D341Med (cell line): Measurements from ENCODE around the gene SLC1A2.

Source experiments
- DNase-seq: peaks from one replicate; pipeline ENCODE4 v3.0.0; 2012; ENCODE audit warnings: low spot score

Gene SLC1A2

DNA sequence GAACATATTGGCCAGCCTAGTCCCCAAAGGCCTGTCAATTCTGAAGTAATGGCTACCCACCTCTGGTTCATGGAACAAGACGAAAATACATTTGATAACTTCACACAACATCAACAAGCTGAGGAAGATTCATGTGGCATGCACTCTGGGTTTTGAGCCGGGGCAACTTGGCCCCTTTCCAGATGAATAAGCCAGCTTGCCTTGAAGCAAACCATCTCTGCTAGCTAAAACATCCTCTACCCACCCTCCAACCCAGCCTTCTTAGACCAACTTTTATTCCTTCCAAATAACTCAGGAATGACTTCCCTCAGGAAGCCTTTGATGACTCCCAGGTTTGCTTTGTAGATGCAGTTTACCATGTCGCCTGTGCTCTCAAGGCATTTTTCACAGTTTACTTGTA is 94.4 kb downstream of the SLC1A2 start:
- DNase-seq, result no peak

DNA sequence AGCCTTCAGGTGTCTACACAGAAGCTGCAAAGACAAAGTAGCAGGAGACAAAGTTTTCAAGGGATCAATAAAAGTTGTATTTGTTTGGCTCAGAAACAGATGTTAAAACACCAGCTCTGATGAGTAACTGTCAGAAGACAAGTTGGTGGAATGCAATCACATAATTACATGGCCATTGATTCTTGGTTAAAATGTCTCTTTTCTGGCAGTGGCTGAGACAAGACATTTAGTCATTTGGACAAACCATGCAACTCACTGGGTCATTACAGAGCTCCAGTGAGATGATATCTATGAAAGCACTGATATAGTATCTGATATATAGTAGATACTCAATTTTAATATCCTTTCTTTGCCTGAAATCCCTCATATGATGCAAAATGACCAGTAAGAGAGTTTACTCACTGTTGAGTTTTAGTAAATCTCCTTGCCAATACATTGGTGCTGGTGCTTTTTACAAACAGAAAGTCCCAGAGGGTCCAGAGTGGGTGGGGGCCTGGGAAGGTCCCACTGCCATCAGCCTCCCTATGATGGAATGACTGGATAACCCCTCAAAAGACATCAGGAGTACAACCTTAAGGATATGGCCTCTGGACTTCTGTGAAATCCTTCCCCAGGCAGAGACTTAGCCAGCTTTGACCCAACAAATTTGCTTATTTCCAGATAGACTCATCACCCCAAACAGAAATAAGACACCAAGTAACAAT is 95.0 kb downstream of the SLC1A2 start:
- DNase-seq, result no peak

DNA sequence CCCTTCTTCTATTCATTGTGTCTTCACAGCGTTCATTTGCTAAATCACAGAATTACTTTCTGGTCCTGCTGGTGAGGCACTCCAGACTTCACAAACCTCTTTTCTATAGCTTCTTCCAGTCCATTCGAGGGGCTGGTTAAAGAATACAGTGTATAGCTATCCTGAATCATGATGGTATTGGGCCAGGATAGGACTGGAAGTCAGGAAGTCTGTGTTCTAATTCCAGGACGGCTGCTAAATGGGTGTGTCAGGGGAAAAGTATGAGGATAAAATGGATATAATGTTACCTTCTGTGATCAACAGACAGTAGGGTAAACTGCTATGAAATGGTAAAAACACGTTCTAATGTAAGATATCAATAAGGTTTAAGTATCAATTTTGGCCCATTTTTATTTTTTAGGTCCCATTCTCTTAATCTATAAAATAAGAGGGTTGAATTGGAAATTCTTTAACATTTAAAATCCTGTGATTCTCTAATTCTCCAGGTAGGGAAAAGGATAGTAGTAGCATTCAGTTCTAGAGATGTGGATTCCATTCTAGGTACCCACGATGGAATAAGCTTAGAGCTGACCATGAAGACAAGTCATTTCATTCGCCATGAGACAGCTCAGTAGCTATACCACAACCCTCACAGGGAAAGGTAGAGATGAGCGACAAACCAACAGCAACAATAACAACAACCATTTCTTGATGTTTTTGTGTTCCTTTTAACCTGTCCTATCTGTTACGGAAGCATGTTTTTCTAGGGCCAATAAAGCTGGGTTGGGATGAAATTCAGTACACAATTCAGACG is 96.1 kb downstream of the SLC1A2 start:
- DNase-seq, result no peak

DNA sequence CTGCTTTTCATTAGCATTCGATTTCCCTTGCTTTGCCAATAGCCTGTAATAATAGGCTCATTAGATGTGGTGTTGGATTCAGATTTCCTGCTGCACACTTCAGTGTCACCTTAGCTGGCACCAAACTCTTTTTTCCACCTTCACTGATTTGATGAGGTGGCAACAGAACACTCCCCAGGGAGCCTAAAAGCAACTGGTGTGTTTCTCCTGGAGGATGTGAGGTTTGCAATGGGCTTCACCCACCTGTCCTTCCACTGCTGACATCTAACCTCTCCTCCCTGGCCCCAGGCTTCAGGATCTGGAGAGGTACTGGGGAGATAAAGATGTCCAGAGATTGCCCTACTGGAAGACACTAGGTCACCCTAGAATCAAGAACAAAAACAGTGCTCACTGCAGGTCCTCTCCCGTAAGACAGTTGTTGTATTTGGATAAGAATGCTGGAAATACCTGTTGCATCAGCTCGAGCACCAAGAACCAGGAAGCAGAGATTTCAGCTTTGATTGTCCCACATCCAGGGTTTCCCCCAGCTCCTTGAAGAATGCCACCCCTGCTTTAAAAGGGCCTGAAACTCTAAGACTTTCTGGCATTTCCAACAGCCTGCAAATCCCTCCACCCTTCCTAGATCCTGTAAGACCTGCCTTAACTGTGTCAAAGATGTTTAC is 96.9 kb downstream of the SLC1A2 start:
- DNase-seq, result no peak

- no peak for DNase-seq
Measured at GRCh38 chr11:35321532-35322317, 97.6 kb downstream of the SLC1A2 start.

DNA sequence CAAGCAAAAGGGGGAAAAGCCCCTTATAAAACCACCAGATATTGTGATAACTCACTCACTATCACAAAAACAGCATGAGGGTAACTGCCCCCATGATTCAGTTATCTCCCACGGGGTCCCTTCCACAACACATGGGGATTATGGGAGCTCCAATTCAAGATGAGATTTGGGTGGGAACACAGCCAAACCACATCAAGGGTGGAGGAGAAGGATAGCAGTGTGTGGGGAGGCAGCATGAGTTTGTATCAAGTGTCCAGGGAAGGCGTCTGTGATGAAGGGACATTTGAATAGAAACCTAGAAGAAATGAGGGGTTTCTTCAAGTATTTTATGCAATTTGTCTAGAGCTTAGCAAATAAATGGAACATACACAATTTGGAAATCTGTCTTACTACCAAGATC is 98.2 kb downstream of the SLC1A2 start:
- DNase-seq, result no peak

DNA sequence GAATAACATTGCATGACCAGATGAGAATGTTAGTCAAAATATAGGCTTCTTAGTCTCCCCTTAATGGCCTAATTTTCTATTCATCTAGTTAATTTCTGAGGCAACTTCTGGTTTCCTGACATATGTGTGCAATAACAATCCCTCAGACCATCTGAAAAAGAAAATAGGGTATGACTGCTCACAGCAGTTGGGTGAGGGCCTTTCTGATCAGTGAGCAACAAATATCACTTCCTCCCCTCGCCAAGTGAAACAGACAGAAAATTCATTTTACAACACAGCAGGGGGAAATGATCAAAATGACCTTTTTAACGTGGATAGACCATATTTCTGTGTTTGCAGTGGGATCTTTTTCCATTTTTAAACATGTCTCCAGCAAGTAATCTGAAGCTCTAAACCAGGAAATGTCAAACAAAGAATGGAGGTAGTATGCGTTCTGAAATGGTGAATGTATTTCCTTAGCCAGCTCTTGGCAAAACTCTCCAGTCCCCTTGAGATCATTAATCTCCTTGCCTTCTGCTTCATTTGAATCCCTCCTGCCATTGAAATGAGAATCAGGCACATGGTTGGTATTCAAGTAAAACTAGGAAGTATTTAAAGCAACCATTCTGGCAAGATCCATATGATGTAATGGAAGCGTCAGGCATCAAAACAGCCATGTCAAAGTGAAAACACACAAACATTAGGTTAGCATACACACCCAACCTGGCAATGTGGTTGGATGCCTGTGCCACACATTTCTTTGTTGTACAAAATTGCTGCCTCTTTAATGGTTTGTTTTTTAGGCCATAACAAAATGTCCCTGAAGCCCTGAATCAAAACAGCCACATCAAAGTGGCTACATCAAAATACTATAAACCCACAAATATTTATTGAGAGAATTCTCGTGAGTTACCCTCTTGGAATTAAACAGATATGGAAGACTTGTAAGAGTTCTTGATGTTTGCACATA is 100.1 kb downstream of the SLC1A2 start:
- no peak for DNase-seq

GRCh38 chr11:35318309-35318708 is 101.0 kb downstream of the SLC1A2 start:
- DNase-seq, result no peak

DNA sequence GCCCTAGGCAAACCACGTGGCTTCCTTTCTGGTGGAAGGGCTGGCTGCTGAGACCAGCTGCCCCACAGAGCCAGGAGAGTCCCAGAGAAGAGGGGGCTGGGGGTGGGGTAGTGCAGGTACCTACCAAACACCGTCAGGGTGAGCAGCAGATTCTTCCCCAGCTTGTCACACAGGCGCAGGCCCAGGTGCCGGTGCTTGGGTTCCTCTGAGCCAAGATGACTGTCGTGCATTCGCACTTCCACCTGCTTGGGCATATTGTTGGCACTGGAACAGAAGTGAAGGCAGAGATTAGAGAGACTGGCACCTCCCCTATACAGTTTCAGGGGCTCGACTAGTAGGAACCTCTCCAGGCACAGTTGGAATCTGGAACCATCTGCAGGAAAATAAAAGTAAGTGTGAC is 102.1 kb downstream of the SLC1A2 start:
- DNase-seq, result no peak

DNA sequence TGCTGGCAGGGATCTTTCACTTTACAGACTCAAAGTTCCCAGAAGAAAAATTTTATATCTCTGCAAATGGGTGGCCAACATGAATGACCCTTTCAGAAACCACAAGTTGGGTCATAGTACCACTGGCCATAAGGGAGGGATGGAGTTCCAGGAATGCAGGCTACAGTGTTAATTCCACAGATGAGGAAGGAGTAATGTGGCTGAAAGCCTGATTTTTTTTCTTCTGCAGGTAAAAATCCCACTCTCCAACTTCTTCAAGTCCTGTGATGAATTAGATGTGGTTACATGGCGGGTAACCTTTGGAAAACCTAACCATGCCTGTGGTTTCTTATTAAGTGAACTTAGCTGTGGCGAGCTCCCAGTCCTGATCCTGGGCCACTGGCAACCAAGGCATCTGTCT is 103.2 kb downstream of the SLC1A2 start:
- DNase-seq, result no peak

DNA sequence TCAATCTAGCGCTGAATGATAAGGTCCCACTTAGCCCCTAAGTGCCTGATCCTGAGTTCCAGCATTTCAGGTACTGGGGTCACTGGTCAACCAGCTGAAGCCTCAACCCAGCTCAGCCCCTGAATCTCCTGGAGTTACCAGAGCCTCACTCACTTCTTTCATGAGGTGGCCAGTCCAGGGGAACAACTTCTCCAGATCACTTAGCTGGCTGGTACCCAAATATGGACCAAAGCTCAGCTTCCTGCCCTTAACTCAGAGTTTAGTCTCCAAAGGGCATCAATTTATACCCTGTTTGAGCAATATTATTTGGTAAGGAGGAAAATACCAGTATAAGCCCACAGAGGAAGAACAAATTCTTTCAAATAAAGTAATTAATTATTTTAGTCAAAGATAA is 105.6 kb downstream of the SLC1A2 start:
- no peak for DNase-seq

GRCh38 chr11:35313066-35313759 is 106.1 kb downstream of the SLC1A2 start:
- DNase-seq, result no peak

DNA sequence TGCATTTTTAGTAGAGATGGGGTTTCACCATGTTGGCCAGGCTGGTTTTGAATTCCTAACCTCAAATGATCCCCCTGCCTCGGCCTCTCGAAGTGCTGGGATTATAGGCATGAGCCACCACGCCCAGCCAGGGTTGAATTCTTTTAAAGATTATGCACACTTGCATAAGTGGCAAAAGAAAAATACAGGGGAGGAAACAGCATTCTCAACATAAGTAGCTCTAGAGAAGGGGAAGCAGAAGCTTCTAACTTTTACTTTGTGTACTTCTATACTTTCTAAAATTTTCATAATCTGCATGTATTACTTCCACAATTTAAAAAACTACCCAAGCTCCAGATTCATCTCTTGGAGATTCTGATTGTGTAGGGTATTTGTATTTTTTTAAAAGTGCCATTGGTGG is 108.0 kb downstream of the SLC1A2 start:
- no peak for DNase-seq

DNA sequence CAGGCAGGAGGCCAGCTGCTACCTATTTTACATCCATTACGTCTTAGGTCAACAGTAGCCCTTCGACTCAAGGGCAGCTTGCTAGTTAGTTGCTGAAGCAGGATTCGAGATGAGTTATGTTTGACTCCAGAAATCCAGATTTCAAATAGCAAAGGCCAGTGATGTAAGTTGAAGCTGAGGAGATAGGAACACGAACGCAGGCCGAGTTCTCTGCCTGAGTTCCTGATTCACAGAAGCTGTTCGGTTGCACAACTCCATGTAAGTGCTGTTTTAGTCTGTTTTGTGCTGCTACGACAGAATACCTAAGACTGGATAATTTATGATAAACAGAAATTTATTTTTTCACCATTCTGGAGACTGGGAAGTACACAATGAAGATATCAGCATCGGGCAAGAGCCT is 111.2 kb downstream of the SLC1A2 start:
- DNase-seq, result no peak

GRCh38 chr11:35307221-35307621 is 112.1 kb downstream of the SLC1A2 start:
- no peak for DNase-seq

DNA sequence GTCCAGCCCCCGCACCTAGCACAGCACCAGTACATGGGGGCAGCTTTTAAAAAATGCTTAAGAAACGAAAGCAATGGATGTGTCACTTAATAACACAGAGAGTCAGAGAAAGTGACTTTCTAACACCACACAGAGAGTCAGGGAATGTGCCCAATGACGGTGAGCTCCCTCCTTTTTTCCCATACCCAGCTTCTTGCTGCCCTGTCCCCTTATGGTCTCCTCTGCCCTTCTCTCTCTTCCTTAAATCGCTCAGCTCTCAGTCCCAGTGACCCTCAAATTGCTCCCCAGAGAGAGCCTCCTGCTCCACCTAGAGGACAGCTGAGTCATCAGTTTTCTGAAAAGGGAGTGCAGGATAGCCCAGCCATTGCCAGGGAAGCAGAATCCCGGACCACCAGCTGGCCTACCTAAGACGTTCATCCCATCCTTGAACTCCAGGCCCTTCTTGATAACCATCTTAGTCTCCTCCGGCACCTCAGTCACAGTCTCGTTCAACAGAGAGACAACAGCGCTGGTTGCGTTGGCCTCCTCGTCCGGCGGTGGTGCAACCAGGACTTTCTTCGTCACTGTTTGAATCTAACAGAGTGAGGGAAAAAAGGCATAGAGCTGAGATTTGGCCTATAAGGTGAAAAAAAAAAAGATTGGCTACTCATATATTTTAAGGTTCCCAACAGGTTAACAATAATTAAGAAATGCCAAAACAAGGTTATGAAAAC is 113.5 kb downstream of the SLC1A2 start:
- DNase-seq, result peak; percentile 48

GRCh38 chr11:35304900-35305460 is 114.4 kb downstream of the SLC1A2 start:
- DNase-seq, result no peak

- DNase-seq, result no peak
Measured at GRCh38 chr11:35304386-35304775, 115.0 kb downstream of the SLC1A2 start.

DNA sequence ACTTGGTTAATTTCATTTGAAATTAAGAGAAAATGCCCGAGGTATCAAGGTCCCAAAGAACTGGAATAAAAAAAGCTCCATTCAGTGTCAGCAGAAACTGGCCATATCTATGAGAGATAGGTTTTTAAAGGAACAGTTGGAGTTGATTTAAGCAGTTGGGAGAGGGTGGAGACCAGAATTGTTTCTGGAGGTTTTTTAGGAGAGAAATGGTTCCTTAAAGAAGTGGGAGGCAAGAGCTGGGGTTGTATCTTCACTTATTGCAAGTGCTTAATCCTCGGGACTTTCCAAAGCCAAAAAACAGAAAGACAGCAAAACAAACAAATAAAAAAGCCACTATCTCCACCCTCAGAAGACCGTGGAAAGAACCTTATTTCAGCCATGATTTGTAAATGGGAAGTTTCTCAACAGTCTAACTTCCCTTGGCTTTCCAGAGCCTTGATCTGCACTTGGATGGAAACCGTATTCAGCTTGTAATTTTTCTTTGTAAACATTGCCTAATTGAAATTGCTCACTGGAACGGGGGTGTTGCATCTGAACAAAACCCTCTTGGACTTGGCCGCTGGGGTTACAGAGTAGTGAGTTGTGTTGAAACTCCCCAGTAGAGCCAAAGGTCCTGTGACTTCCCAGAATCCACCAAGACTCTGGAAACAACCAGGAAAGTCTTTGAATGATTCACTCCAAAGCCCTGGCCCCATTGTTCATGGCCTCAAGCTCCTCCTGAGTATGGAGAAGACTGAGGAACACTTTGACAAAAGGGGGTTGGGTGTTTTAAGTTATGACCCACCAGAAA is 115.6 kb downstream of the SLC1A2 start:
- DNase-seq, result no peak
